ENCODE measurements around the gene FKBP2.

GRCh38 chr11:64285885-64286800 is 45.2 kb downstream of the FKBP2 start:
- TF ChIP-seq CTCF (IDR thresholded peaks at IDR 0.05) (no peak), POLR2A (IDR thresholded peaks at IDR 0.05) (no peak)
